ENCODE measurements around the gene PCDHB6. TPM values are rescaled to one million over a fixed set of nuclear protein-coding genes. Genes with fewer than 3 reads are reported as not detected.
"Not testable (repeated sequence)": the region's sequence is repeated elsewhere in the genome, so short reads cannot be mapped to it uniquely, and the experiment has no call there.

The PCDHB6 gene
- total RNA-seq, 1 experiment from 2014 or later: not detected

- peaks cover 9% of the 10 kb centered on the region for H3K9me3 ChIP-seq (ENCODE audit: control insufficient read depth, low read depth, low read length)
- no peaks in the 10 kb centered on the region for H3K27me3 ChIP-seq (ENCODE audit: insufficient read depth, low read length)
- no peaks in the 10 kb centered on the region for H3K4me1 ChIP-seq (ENCODE audit: insufficient read depth, low read length)
- no peak for DNase-seq
- H2BK120ac ChIP-seq (ENCODE audit: low read depth, low read length, poor library complexity, severe bottlenecking): no peak overlapping the region
- no peak overlapping the region for H2BK5ac ChIP-seq (ENCODE audit: insufficient read length, low read length)
- no peak overlapping the region for H3K56ac ChIP-seq (ENCODE audit: insufficient read length, low read depth, low read length)
- TF ChIP-seq CTCF (conservative IDR thresholded peaks at IDR 0.05): no peak
- no peaks in the 10 kb centered on the region for H3K79me2 ChIP-seq (ENCODE audit: insufficient read depth, low read length)
- H2BK15ac ChIP-seq (ENCODE audit: low read depth, low read length): no peak overlapping the region
- no peaks in the 10 kb centered on the region for H4K20me1 ChIP-seq (ENCODE audit: control insufficient read depth, insufficient read depth, insufficient read length)
- no peaks in the 10 kb centered on the region for H3K4me1 Mint-ChIP-seq
- H3K27me3 Mint-ChIP-seq (ENCODE audit: low read depth): peaks cover 10% of the 10 kb centered on the region
- H3K9me3 Mint-ChIP-seq: peaks cover 27 to 31% of the 10 kb centered on the region in 2 experiments
- no peak overlapping the region for H2BK20ac ChIP-seq (ENCODE audit: low read depth, low read length, poor library complexity, severe bottlenecking)
- no peak overlapping the region for H3K27ac Mint-ChIP-seq
- H3K9ac ChIP-seq (ENCODE audit: extremely low read depth, insufficient read length, low read length): no peak overlapping the region
- H2BK12ac ChIP-seq (ENCODE audit: insufficient read length, low read depth, low read length): no peak overlapping the region
- no peak overlapping the region for H3K4me2 ChIP-seq (ENCODE audit: insufficient read depth, insufficient read length, low read length)
- no peak overlapping the region for H4K8ac ChIP-seq (replicated peaks; ENCODE audit: insufficient read length, low read depth, low read length)
- H3K18ac ChIP-seq (ENCODE audit: insufficient read length, low read depth, low read length): no peak overlapping the region
- H3K23ac ChIP-seq (ENCODE audit: insufficient read length, low read depth, low read length): no peak overlapping the region
- H4K91ac ChIP-seq (ENCODE audit: insufficient read length, low read depth, low read length): no peak overlapping the region
- H3K36me3 Mint-ChIP-seq (ENCODE audit: insufficient read depth in 1 of 3, low read depth in 3 of 3): peaks cover 1 to 20% (median 2%) of the 10 kb centered on the region in 3 experiments; a peak in 5 of 7 replicates
- no peak overlapping the region for H4K5ac ChIP-seq (ENCODE audit: insufficient read length, low read depth, low read length)
- no peak overlapping the region for H2AK5ac ChIP-seq (ENCODE audit: insufficient read length, low read length)
- no peak overlapping the region for H2AFZ ChIP-seq (ENCODE audit: low read length)
- no peak overlapping the region for H3K4ac ChIP-seq (ENCODE audit: low read depth, low read length)
- H3K23me2 ChIP-seq (ENCODE audit: insufficient read length, low read depth, low read length, poor library complexity, severe bottlenecking): no peaks in the 10 kb centered on the region
- no peaks in the 10 kb centered on the region for H3K79me1 ChIP-seq (ENCODE audit: insufficient read depth, low read depth, low read length, poor library complexity, severe bottlenecking)
- WGBS (ENCODE audit: extremely low coverage, insufficient read length, low lambda C conversion rate): no CpG with 5 or more reads among the region's 13 CpGs
- no peak overlapping the region for H3K27ac ChIP-seq (ENCODE audit: insufficient read length, low read depth, low read length)
- H3T11ph ChIP-seq (ENCODE audit: low read length): no peak overlapping the region
- H3K4me3 Mint-ChIP-seq: no peak overlapping the region
- H3K14ac ChIP-seq (ENCODE audit: insufficient read depth, low read length): no peak overlapping the region; the same call in 1 of the 2 replicates
These were observed 1.1 kb downstream of the PCDHB6 start for GRCh38 chr5:141150993-141151325.

GRCh38 chr5:141151632-141152031, 1.8 kb downstream of the PCDHB6 start:
- not testable (repeated sequence) for H3K9me3 ChIP-seq (ENCODE audit: control insufficient read depth, low read depth, low read length); H3K23me2 ChIP-seq (ENCODE audit: insufficient read length, low read depth, low read length, poor library complexity, severe bottlenecking); H2BK20ac ChIP-seq (ENCODE audit: low read depth, low read length, poor library complexity, severe bottlenecking); H3K4me2 ChIP-seq (ENCODE audit: insufficient read depth, insufficient read length, low read length); H3K4ac ChIP-seq (ENCODE audit: low read depth, low read length); H3K56ac ChIP-seq (ENCODE audit: insufficient read length, low read depth, low read length); H3T11ph ChIP-seq (ENCODE audit: low read length); H3K27me3 ChIP-seq (ENCODE audit: insufficient read depth, low read length); H2AK5ac ChIP-seq (ENCODE audit: insufficient read length, low read length); H3K4me3 Mint-ChIP-seq; H4K91ac ChIP-seq (ENCODE audit: insufficient read length, low read depth, low read length); H3K79me1 ChIP-seq (ENCODE audit: insufficient read depth, low read depth, low read length, poor library complexity, severe bottlenecking); H3K79me2 ChIP-seq (ENCODE audit: insufficient read depth, low read length); H3K27ac Mint-ChIP-seq; H3K27ac ChIP-seq (ENCODE audit: insufficient read length, low read depth, low read length); H3K14ac ChIP-seq (ENCODE audit: insufficient read depth, low read length); H2BK5ac ChIP-seq (ENCODE audit: insufficient read length, low read length); H2BK12ac ChIP-seq (ENCODE audit: insufficient read length, low read depth, low read length); H2BK120ac ChIP-seq (ENCODE audit: low read depth, low read length, poor library complexity, severe bottlenecking); H3K23ac ChIP-seq (ENCODE audit: insufficient read length, low read depth, low read length); H2AFZ ChIP-seq (ENCODE audit: low read length); DNase-seq; H3K4me1 ChIP-seq (ENCODE audit: insufficient read depth, low read length); H3K18ac ChIP-seq (ENCODE audit: insufficient read length, low read depth, low read length); H3K4me1 Mint-ChIP-seq; H4K5ac ChIP-seq (ENCODE audit: insufficient read length, low read depth, low read length); H4K8ac ChIP-seq (replicated peaks; ENCODE audit: insufficient read length, low read depth, low read length); H2BK15ac ChIP-seq (ENCODE audit: low read depth, low read length); H4K20me1 ChIP-seq (ENCODE audit: control insufficient read depth, insufficient read depth, insufficient read length); H3K9ac ChIP-seq (ENCODE audit: extremely low read depth, insufficient read length, low read length); H3K27me3 Mint-ChIP-seq (ENCODE audit: low read depth)
- Mint-ChIP-seq H3K9me3 (peaks cover 33 to 36% of the 10 kb centered on the region in 2 experiments), H3K36me3 (ENCODE audit: insufficient read depth in 1 of 3, low read depth in 3 of 3) (peaks cover 1 to 22% (median 3%) of the 10 kb centered on the region in 3 experiments; a peak in 5 of 7 replicates)
- no CpG with 5 or more reads among the region's 41 CpGs for WGBS (ENCODE audit: extremely low coverage, insufficient read length, low lambda C conversion rate)

Data from H9 (cell line).